NT2/D1 (cell line): ENCODE data around the gene NKX6-2.

Source experiments
- YY1 ChIP-seq: IDR thresholded peaks from 2 replicates; pipeline ENCODE4 v1.6.1; 2011; ENCODE audit not compliant: insufficient read length, insufficient read depth
- ZNF274 ChIP-seq: IDR thresholded peaks from 2 replicates; pipeline ENCODE4 v1.6.1; 2011; ENCODE audit warnings: mild to moderate bottlenecking, low read depth, low read length

- TF ChIP-seq YY1 = no peak
- no peak for TF ChIP-seq ZNF274
Measured at GRCh38 chr10:132790470-132790869, 4.5 kb upstream of the NKX6-2 start.
